Measurements from ENCODE around the gene HDAC4. TPM values are rescaled to one million over a fixed set of nuclear protein-coding genes. Genes with fewer than 3 reads are reported as not detected.

HDAC4 gene
- total RNA-seq, 4 donors from 2014 or later: 21.6 to 72.7 (median 35.2) TPM

DNA sequence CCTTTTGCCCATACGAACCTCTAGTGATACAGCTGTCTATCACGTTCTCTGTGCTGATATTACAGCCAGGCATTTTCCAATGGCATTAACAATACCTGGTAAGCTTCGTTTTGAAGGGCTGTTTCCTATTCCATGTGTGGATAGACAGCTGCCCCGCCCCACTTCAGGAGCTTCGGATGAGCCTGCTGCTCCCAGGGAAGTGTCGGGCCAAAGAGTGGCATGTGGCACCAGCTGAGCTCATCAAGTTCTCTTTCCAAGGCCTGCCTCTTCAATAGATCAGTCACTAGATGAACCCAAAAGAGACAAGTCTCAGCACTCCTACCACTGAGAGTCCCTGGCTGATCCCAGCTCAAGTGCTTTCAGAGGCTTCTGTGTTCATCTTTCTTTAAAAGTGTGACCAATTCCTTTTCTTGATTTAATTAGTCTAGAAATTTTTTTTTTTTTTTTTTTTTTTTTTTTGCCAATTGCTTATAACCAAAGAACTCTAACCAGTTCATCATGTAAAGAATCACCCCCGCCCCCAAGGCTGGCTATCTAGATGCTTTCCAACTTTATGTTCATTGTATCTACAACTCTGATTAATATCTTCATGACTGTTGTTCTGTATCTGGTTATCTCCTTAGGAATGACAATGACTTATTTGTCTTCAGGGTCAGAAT lies 46.6 kb downstream of the HDAC4 start:
- peaks cover 0 to 33% (median 0%) of the 10 kb centered on the region in 3 donors for H3K36me3 ChIP-seq
- H3K27ac ChIP-seq: no peak overlapping the region
- intact Hi-C loops (cut with DNase I): no loop called here
- H3K9me3 ChIP-seq: no peaks in the 10 kb centered on the region
- no peak for DNase-seq
- H3K27me3 ChIP-seq: no peaks in the 10 kb centered on the region
- peaks cover 0 to 31% (median 6%) of the 10 kb centered on the region in 3 donors for H3K4me1 ChIP-seq
- 80 to 96% methylated on average over 5 to 6 of the region's 7 CpGs for WGBS, 2 donors
- TF ChIP-seq, protein P1, sequence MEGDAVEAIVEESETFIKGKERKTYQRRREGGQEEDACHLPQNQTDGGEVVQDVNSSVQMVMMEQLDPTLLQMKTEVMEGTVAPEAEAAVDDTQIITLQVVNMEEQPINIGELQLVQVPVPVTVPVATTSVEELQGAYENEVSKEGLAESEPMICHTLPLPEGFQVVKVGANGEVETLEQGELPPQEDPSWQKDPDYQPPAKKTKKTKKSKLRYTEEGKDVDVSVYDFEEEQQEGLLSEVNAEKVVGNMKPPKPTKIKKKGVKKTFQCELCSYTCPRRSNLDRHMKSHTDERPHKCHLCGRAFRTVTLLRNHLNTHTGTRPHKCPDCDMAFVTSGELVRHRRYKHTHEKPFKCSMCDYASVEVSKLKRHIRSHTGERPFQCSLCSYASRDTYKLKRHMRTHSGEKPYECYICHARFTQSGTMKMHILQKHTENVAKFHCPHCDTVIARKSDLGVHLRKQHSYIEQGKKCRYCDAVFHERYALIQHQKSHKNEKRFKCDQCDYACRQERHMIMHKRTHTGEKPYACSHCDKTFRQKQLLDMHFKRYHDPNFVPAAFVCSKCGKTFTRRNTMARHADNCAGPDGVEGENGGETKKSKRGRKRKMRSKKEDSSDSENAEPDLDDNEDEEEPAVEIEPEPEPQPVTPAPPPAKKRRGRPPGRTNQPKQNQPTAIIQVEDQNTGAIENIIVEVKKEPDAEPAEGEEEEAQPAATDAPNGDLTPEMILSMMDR (IDR thresholded peaks at IDR 0.05): no peak
- no peak overlapping the region for H3K4me3 ChIP-seq

DNA sequence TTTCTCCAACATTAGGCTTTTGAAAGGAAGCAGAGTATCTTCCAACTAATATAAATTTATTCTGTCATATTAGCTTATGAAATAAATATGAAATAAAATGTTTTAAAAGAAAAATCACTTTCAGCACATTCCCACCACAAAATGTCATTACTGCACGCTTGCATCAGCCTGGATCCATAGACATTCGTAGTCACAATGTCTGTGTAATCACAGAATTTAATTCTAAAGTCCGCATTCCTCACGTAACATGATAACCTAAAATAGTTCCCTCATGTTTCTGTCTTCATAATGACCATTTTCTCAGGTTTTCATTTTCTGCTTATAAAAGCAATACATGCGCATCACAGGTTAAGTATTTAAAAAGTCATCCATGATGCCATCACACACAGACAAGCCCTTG lies 47.1 kb downstream of the HDAC4 start:
- TF ChIP-seq, protein P1 (IDR thresholded peaks at IDR 0.05): no peak
- TF ChIP-seq POLR2A (IDR thresholded peaks at IDR 0.05): no peak
- H3K27ac ChIP-seq: no peak overlapping the region
- no peak for DNase-seq
- H3K36me3 ChIP-seq: peaks cover 0 to 39% (median 0%) of the 10 kb centered on the region in 3 donors
- peaks cover 0 to 36% (median 6%) of the 10 kb centered on the region in 3 donors for H3K4me1 ChIP-seq
- 97 to 98% methylated on average over 5 of the region's 5 CpGs for WGBS, 2 donors
- no peak overlapping the region for H3K4me3 ChIP-seq
- no peaks in the 10 kb centered on the region for H3K27me3 ChIP-seq
- intact Hi-C loops (cut with DNase I): no loop called here
- H3K9me3 ChIP-seq: no peaks in the 10 kb centered on the region

DNA sequence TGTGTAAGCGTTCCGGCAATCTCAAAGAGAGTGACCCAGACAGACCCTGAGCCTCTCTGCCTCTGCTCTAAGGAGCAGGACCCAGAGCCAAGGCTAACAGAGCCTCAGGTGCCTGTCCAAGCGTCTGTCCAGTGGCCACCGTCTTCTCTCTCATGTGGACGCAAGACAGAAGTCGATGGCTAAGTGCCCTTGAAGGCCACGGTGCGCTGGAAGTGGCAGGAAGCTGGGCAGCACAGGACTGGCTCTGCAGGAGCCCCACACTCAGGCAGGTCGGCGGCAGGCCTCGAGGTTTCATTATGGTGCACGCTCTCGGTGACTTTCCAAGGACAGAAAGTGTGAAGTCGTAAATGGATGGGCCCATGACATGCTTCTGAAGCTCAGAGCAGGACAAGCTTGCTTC lies 49.1 kb downstream of the HDAC4 start:
- intact Hi-C loops (cut with DNase I): no loop called here
- Histone ChIP-seq H3K27ac (no peak overlapping the region), H3K36me3 (peaks cover 0 to 50% (median 0%) of the 10 kb centered on the region in 3 donors), H3K4me3 (no peak overlapping the region), H3K27me3 (no peaks in the 10 kb centered on the region), H3K4me1 (peaks cover 0 to 44% (median 6%) of the 10 kb centered on the region in 3 donors), H3K9me3 (no peaks in the 10 kb centered on the region)
- 74 to 95% methylated on average over 2 to 12 of the region's 14 CpGs for WGBS, 2 donors
- no peak for DNase-seq
- no peak for TF ChIP-seq POLR2A (IDR thresholded peaks at IDR 0.05)
- TF ChIP-seq, protein P1 (IDR thresholded peaks at IDR 0.05): no peak

DNA sequence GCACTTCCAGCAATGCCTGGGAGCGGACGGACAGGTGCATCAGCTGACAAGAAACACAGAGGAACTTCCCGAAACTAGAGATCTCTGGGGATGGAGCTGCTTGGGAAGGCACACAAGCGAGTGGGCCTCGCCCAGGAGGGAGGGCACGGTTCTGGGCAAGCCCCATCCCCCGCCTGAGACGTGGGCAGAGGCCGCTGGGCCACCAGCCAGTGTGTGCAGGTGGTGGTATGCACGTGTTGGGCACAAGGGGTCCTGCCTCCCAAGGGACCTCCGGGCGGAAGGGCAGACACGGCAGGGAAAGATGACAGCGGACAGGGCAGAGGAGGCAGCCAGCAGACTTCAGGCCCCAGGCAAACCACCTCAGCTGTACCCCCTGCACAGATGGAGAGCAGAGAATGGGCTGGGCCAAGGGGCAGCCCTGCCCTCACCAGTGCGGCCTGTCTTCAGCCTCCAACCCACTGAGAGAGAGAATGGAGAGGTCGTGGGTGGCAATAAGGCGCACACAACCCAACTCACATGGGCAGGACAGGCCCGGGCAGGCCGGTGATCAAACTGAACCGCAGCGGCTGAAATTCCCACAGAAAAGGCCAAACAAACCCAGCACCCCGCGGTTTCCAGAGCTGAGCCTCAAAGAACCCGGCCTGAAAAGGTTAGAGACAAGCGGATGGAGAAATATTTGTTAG lies 51.2 kb downstream of the HDAC4 start:
- whole genome bisulfite sequencing, 2 donors: 43 to 70% methylated on average over 11 to 16 of the region's 25 CpGs
- H3K27me3 ChIP-seq: no peaks in the 10 kb centered on the region
- no peak for TF ChIP-seq POLR2A (IDR thresholded peaks at IDR 0.05)
- TF ChIP-seq, protein P1 (IDR thresholded peaks at IDR 0.05): no peak
- no peak overlapping the region for H3K4me3 ChIP-seq
- no peak for DNase-seq
- no peaks in the 10 kb centered on the region for H3K9me3 ChIP-seq
- H3K27ac ChIP-seq: peak overlapping the region; percentile 34 to 83 (median 74)
- intact Hi-C loops (cut with DNase I): no loop called here
- peaks cover 0 to 34% (median 6%) of the 10 kb centered on the region in 3 donors for H3K4me1 ChIP-seq
- peaks cover 0 to 57% (median 0%) of the 10 kb centered on the region in 3 donors for H3K36me3 ChIP-seq
